Kidney (tissue), 14 donors: ENCODE measurements around the gene SRCIN1. TPM values are rescaled to one million over a fixed set of nuclear protein-coding genes. Genes with fewer than 3 reads are reported as not detected.

ENCODE experiments used
- DNase-seq, 5 donors: peaks; one replicate each; pipeline ENCODE4 v3.0.0-alpha.2; 2013 to 2020
- FAIRE-seq: peaks from 2 replicates; lab custom pipeline; 2012; peaks lifted over from hg19 to GRCh38; lab: Jason Lieb, UNC
- H3K27ac ChIP-seq, 2 donors: one replicate each; pipeline ENCODE4 v1.7.0; 2013; ENCODE audit warnings: low read depth in 2 of 2, low read length in 2 of 2, inconsistent platforms in 1 of 2
- H3K27me3 ChIP-seq: one replicate; pipeline ENCODE4 v1.7.1; 2013; ENCODE audit warnings: low read length, inconsistent platforms; ENCODE audit not compliant: control insufficient read depth, insufficient read depth
- H3K36me3 ChIP-seq, 3 donors: one replicate each; pipeline versions ENCODE4 v1.7.0 to v1.7.1; 2013; ENCODE audit warnings: low read length in 3 of 3, control low read depth in 1 of 3, inconsistent platforms in 1 of 3; ENCODE audit not compliant: insufficient read depth in 3 of 3, control insufficient read depth in 2 of 3
- H3K4me1 ChIP-seq, 3 donors: one replicate each; pipeline versions ENCODE4 v1.7.0 to v1.7.1; 2013; ENCODE audit warnings: low read length in 3 of 3, inconsistent platforms in 1 of 3, low read depth in 1 of 3; ENCODE audit not compliant: control insufficient read depth in 2 of 3, insufficient read depth in 2 of 3
- H3K4me3 ChIP-seq, 3 donors: one replicate each; pipeline versions ENCODE4 v1.7.0 to v1.8.1; 2013; ENCODE audit warnings: low read length in 3 of 3, control low read depth in 1 of 3, inconsistent platforms in 1 of 3
- H3K9ac ChIP-seq, 3 donors: one replicate each; pipeline versions ENCODE4 v1.7.0 to v1.7.1; 2013; ENCODE audit warnings: low read length in 3 of 3, control low read depth in 1 of 3, inconsistent platforms in 1 of 3
- H3K9me3 ChIP-seq, 3 donors: one replicate each; pipeline versions ENCODE4 v1.7.0 to v1.7.1; 2013; ENCODE audit warnings: low read length in 3 of 3, control low read depth in 1 of 3, inconsistent platforms in 1 of 3; ENCODE audit not compliant: control insufficient read depth in 2 of 3, insufficient read depth in 1 of 3
- CTCF ChIP-seq: IDR thresholded peaks from 3 replicates; pipeline ENCODE4 v1.5.1; 2012; ENCODE audit warnings: mild to moderate bottlenecking, moderate library complexity, borderline replicate concordance; ENCODE audit not compliant: insufficient read depth; ENCODE audit errors: extremely low read depth
- intact Hi-C: fragments of 100-400 bp; cut with DNase I; formaldehyde crosslinking; loops from one replicate; pipeline ENCODE4 v1.11.1; 2022
- polyA plus RNA-seq: library from polyadenylated mRNA; stranded (reverse); fragments of 350-450 nt; fragmentation: Illumina TruSeq; extraction: RNeasy Lipid Tissue Mini Kit (QIAGEN cat#74804); gene quantifications from one replicate; pipeline ENCODE4 v1.2.3, GENCODE V29; 2014; ENCODE audit warnings: low read depth, low replicate concordance; ENCODE audit not compliant: insufficient read depth
- total RNA-seq: library from RNA; stranded (reverse); fragmentation: NEBNext Ultra II Directional; extraction: Animal tissue kit (Norgen Biotek cat#: 25700); gene quantifications from one replicate; pipeline ENCODE4 v1.2.1, GENCODE V29; 2021
- donor health status: control.
- donor health status: control.
- donor health status: control.
- donor health status: control.
- donor health status: control.
- donor health status: DM: yes; HTN: yes; CAD: no.
- donor health status: Normal renal cell carcinoma (clear cell type).

Gene SRCIN1
- total and polyA plus RNA-seq, 2 donors from 2014 or later: 0.34 to 6.1 TPM

GRCh38 chr17:38559880-38560230 is 45.9 kb downstream of the SRCIN1 start:
- FAIRE-seq (no peak), DNase-seq (no peak)
- Histone ChIP-seq H3K9me3 (no peaks in the 10 kb centered on the region), H3K4me1 (peaks cover 0 to 27% (median 0%) of the 10 kb centered on the region in 3 donors), H3K36me3 (no peaks in the 10 kb centered on the region), H3K27ac (no peak overlapping the region), H3K9ac (no peak overlapping the region), H3K4me3 (no peak overlapping the region), H3K27me3 (peaks cover 33% of the 10 kb centered on the region)
- TF ChIP-seq CTCF: no peak
- intact Hi-C loops: no loop called here

GRCh38 chr17:38559051-38559879 is 46.5 kb downstream of the SRCIN1 start:
- H3K4me3 ChIP-seq: peak overlapping the region in 2 of 3 donors; percentile 53
- peak; percentile 15 for TF ChIP-seq CTCF
- DNase-seq: peak; percentile 91 to 97 (median 94)
- peaks cover 29% of the 10 kb centered on the region for H3K27me3 ChIP-seq
- peak overlapping the region in 1 of 3 donors; percentile 40 for H3K9ac ChIP-seq
- H3K9me3 ChIP-seq: no peaks in the 10 kb centered on the region
- H3K36me3 ChIP-seq: no peaks in the 10 kb centered on the region
- no peak overlapping the region for H3K27ac ChIP-seq
- intact Hi-C loops: no loop called here
- H3K4me1 ChIP-seq: peaks cover 0 to 27% (median 0%) of the 10 kb centered on the region in 3 donors
- FAIRE-seq: no peak

GRCh38 chr17:38558728-38559050 is 47.1 kb downstream of the SRCIN1 start:
- Histone ChIP-seq H3K27ac (no peak overlapping the region), H3K9me3 (no peaks in the 10 kb centered on the region), H3K27me3 (peaks cover 23% of the 10 kb centered on the region), H3K36me3 (no peaks in the 10 kb centered on the region), H3K4me3 (peak overlapping the region in 2 of 3 donors; percentile 35 to 53), H3K9ac (no peak overlapping the region), H3K4me1 (peaks cover 0 to 27% (median 0%) of the 10 kb centered on the region in 3 donors)
- FAIRE-seq: no peak
- DNase-seq: no peak
- TF ChIP-seq CTCF: no peak
- intact Hi-C loops: no loop called here
